B cell (primary cell): ENCODE data around the gene VPS39. TPM values are rescaled to one million over a fixed set of nuclear protein-coding genes. Genes with fewer than 3 reads are reported as not detected.

Experiments
- ATAC-seq: fragments of 200-7000 bp; cut with Tn5 transposase; one replicate; pipeline ENCODE4 v1.10.0; 2021; ENCODE audit warnings: low read depth, mild to moderate bottlenecking, moderate number of reproducible peaks, moderate library complexity
- CTCF ChIA-PET: fragments of 350-600 bp; sonication (Branson Sonifier 250); formaldehyde crosslinking; loops from one replicate; lab custom pipeline; 2021; ENCODE audit warnings: antibody characterized with exemption, inconsistent platforms; lab: Charles Lee
- POLR2A ChIA-PET: fragments of 350-600 bp; sonication (Branson Sonifier 250); formaldehyde crosslinking; loops from one replicate; lab custom pipeline; 2021; ENCODE audit warnings: antibody characterized with exemption; lab: Charles Lee
- DNase-seq: peaks from one replicate; pipeline ENCODE4 v3.0.0; 2013
- H2AFZ ChIP-seq: 2 replicates; pipeline ENCODE4 v1.6.1; 2012; ENCODE audit warnings: mild to moderate bottlenecking, low read depth, low read length; ENCODE audit not compliant: insufficient read depth, poor library complexity, severe bottlenecking
- H3K27ac ChIP-seq, 2 donors: 1 replicate in 1 of 2; 2 replicates in 1 of 2; pipeline ENCODE4 v1.5.1; 2012 to 2013; ENCODE audit warnings: low read length in 2 of 2, mild to moderate bottlenecking in 2 of 2, moderate library complexity in 1 of 2
- H3K27me3 ChIP-seq, 4 experiments: fragments of 200-600 bp in 1 of 4; sonication (generic) in 1 of 4; replicated peaks in 1 of 4; 1 replicate in 2 of 4; 2 replicates in 2 of 4; pipeline versions ENCODE4 v1.6.1 to v1.7.0; 2013 to 2016; ENCODE audit warnings: low read length in 3 of 4, mild to moderate bottlenecking in 2 of 4, mixed read lengths in 1 of 4, moderate library complexity in 1 of 4; ENCODE audit not compliant: insufficient read depth in 4 of 4, control insufficient read depth in 3 of 4; ENCODE audit errors: control extremely low read depth in 1 of 4
- H3K36me3 ChIP-seq, 2 experiments: replicated peaks in 1 of 2; 1 replicate in 1 of 2; 2 replicates in 1 of 2; pipeline versions ENCODE4 v1.6.1 to v1.7.1; 2013; ENCODE audit warnings: low read length in 1 of 2; ENCODE audit not compliant: insufficient read depth in 2 of 2, control insufficient read depth in 1 of 2; ENCODE audit errors: control extremely low read depth in 1 of 2, extremely low read depth in 1 of 2
- H3K4me1 ChIP-seq, 2 donors: fragments of 200-600 bp in 1 of 2; sonication (generic) in 1 of 2; 1 replicate in 1 of 2; 2 replicates in 1 of 2; pipeline versions ENCODE4 v1.5.1 to v1.6.1; 2013 to 2017; ENCODE audit warnings: low read length in 2 of 2; ENCODE audit not compliant: control insufficient read depth in 2 of 2, insufficient read depth in 2 of 2
- H3K4me2 ChIP-seq: replicated peaks from 2 replicates; pipeline ENCODE3; 2012; ENCODE audit warnings: mild to moderate bottlenecking, low read depth, low read length; ENCODE audit not compliant: poor library complexity, severe bottlenecking
- H3K4me3 ChIP-seq, 5 experiments: fragments of 200-600 bp in 1 of 5; sonication (generic) in 1 of 5; 1 replicate in 3 of 5; 2 replicates in 2 of 5; pipeline versions ENCODE4 v1.5.1 to v1.7.0; 2011 to 2016; ENCODE audit warnings: low read length in 4 of 5, mild to moderate bottlenecking in 4 of 5, low read depth in 2 of 5, control low read depth in 1 of 5, moderate library complexity in 1 of 5; ENCODE audit not compliant: insufficient read depth in 1 of 5; ENCODE audit errors: control extremely low read depth in 1 of 5, extremely low read depth in 1 of 5
- H3K79me2 ChIP-seq: fragments of 200-600 bp; sonication (generic); one replicate; pipeline ENCODE4 v1.6.0; 2016; ENCODE audit warnings: low read length; ENCODE audit not compliant: control insufficient read depth, insufficient read depth
- H3K9ac ChIP-seq: fragments of 200-600 bp; sonication (generic); 2 replicates; pipeline ENCODE4 v1.6.1; 2017; ENCODE audit warnings: mild to moderate bottlenecking, low read length, moderate library complexity
- H3K9me3 ChIP-seq, 3 donors: one replicate each; pipeline versions ENCODE4 v1.6.1 to v1.7.1; 2013; ENCODE audit warnings: low read length in 2 of 3; ENCODE audit not compliant: control insufficient read depth in 2 of 3, insufficient read depth in 1 of 3; ENCODE audit errors: control extremely low read depth in 1 of 3
- H4K20me1 ChIP-seq: 2 replicates; pipeline ENCODE4 v1.6.0; 2012; ENCODE audit warnings: mild to moderate bottlenecking, low read length; ENCODE audit not compliant: insufficient read depth, control insufficient read depth, poor library complexity, severe bottlenecking
- H3K27ac Mint-ChIP-seq: one replicate; pipeline ENCODE4 v1.8.0; 2021; ENCODE audit warnings: mixed read lengths
- H3K27me3 Mint-ChIP-seq: one replicate; pipeline ENCODE4 v1.8.0; 2021; ENCODE audit warnings: mixed read lengths
- H3K4me1 Mint-ChIP-seq: one replicate; pipeline ENCODE4 v1.8.0; 2021; ENCODE audit warnings: mixed read lengths
- H3K4me3 Mint-ChIP-seq: one replicate; pipeline ENCODE4 v1.8.0; 2021; ENCODE audit warnings: mixed read lengths
- H3K9me3 Mint-ChIP-seq: one replicate; pipeline ENCODE4 v1.8.0; 2022; ENCODE audit warnings: mixed read lengths; ENCODE audit not compliant: insufficient read depth
- CTCF ChIP-seq: fragments of 200-600 bp; IDR thresholded peaks from one replicate; pipeline ENCODE4 v1.8.0; 2022; ENCODE audit warnings: antibody characterized with exemption, mild to moderate bottlenecking
- EZH2 ChIP-seq: IDR thresholded peaks from 2 replicates; pipeline ENCODE4 v1.6.1; 2012; ENCODE audit warnings: borderline replicate concordance, low read depth, mild to moderate bottlenecking, moderate library complexity, low read length; ENCODE audit not compliant: insufficient read depth, poor library complexity, severe bottlenecking
- WGBS: methylation state at CpG from one replicate; pipeline ENCODE4 v1.1.5; 2013; ENCODE audit warnings: missing lambda C conversion rate; ENCODE audit not compliant: insufficient coverage; 5-methylcytosine and 5-hydroxymethylcytosine counted together
- intact Hi-C: fragments of 100-400 bp; cut with micrococcal nuclease; formaldehyde crosslinking; loops from one replicate; pipeline ENCODE4 v1.10.0; 2022
- polyA plus RNA-seq: library from polyadenylated mRNA; depleted of rRNA; stranded (reverse); fragments of >200 nt; gene quantifications from 2 replicates; pipeline ENCODE4 v1.2.3, GENCODE V29; 2012
- total RNA-seq, 2 donors: library from RNA; stranded (reverse); fragments of 120-200 nt in 1 of 2; gene quantifications; 1 replicate in 1 of 2; 2 replicates in 1 of 2; pipeline versions ENCODE4 v1.2.3 to v1.2.4, GENCODE V29; 2013 to 2022

The VPS39 gene
- total and polyA plus RNA-seq, 2 donors (not counting 1 experiment from before 2014, with no cell fraction given), result 82.8 to 145 TPM

- H3K4me1 ChIP-seq, result peaks cover 0 to 4% of the 10 kb centered on the region in 2 donors
- 88% methylated on average over 5 of the region's 6 CpGs for WGBS
- H3K27me3 Mint-ChIP-seq, result no peaks in the 10 kb centered on the region
- no peak overlapping the region for H3K4me2 ChIP-seq
- peaks cover 21 to 80% of the 10 kb centered on the region in 2 experiments for H3K36me3 ChIP-seq
- H3K27ac ChIP-seq, result no peak overlapping the region
- H3K27ac Mint-ChIP-seq, result peak overlapping the region; percentile 47
- H3K27me3 ChIP-seq, result no peaks in the 10 kb centered on the region
- H3K4me3 Mint-ChIP-seq, result no peak overlapping the region
- DNase-seq (no peak), ATAC-seq (no peak)
- ChIA-PET CTCF (no interaction called here), POLR2A (no interaction called here)
- no peak overlapping the region for H2AFZ ChIP-seq
- H4K20me1 ChIP-seq, result no peaks in the 10 kb centered on the region
- H3K9ac ChIP-seq, result no peak overlapping the region
- no peaks in the 10 kb centered on the region for H3K9me3 Mint-ChIP-seq
- intact Hi-C loops, result no loop called here
- no peak overlapping the region for H3K4me3 ChIP-seq
- H3K79me2 ChIP-seq, result no peaks in the 10 kb centered on the region
- TF ChIP-seq CTCF (no peak), EZH2 (no peak)
- peaks cover 7% of the 10 kb centered on the region for H3K4me1 Mint-ChIP-seq
- H3K9me3 ChIP-seq, result no peaks in the 10 kb centered on the region
Measured at GRCh38 chr15:42182961-42183360, 25.1 kb downstream of the VPS39 start.

GRCh38 chr15:42182328-42182886, 25.7 kb downstream of the VPS39 start:
- H4K20me1 ChIP-seq, result no peaks in the 10 kb centered on the region
- DNase-seq (no peak), ATAC-seq (no peak)
- ChIA-PET POLR2A (no interaction called here), CTCF (no interaction called here)
- H3K4me2 ChIP-seq, result no peak overlapping the region
- no peaks in the 10 kb centered on the region for H3K79me2 ChIP-seq
- Mint-ChIP-seq H3K4me3 (no peak overlapping the region), H3K27ac (peak overlapping the region; percentile 47), H3K9me3 (no peaks in the 10 kb centered on the region), H3K27me3 (no peaks in the 10 kb centered on the region), H3K4me1 (peaks cover 7% of the 10 kb centered on the region)
- TF ChIP-seq EZH2 (no peak), CTCF (no peak)
- H3K9me3 ChIP-seq, result no peaks in the 10 kb centered on the region
- H2AFZ ChIP-seq, result no peak overlapping the region
- peaks cover 20 to 78% of the 10 kb centered on the region in 2 experiments for H3K36me3 ChIP-seq
- peaks cover 0 to 4% of the 10 kb centered on the region in 2 donors for H3K4me1 ChIP-seq
- WGBS, result 100% methylated on average over 5 of the region's 6 CpGs
- intact Hi-C loops, result no loop called here
- no peaks in the 10 kb centered on the region for H3K27me3 ChIP-seq
- H3K4me3 ChIP-seq, result no peak overlapping the region
- H3K27ac ChIP-seq, result no peak overlapping the region
- H3K9ac ChIP-seq, result no peak overlapping the region
